Anterior cingulate cortex (tissue), 58 donors: ENCODE results near the gene WIZ.
"Not testable (repeated sequence)": the region's sequence is repeated elsewhere in the genome, so short reads cannot be mapped to it uniquely, and the experiment has no call there.

Source experiments
- DNase-seq, 58 donors: peaks; one replicate each; lab custom pipeline; 2025; lab: John Stamatoyannopoulos, UW

WIZ gene, protein sequence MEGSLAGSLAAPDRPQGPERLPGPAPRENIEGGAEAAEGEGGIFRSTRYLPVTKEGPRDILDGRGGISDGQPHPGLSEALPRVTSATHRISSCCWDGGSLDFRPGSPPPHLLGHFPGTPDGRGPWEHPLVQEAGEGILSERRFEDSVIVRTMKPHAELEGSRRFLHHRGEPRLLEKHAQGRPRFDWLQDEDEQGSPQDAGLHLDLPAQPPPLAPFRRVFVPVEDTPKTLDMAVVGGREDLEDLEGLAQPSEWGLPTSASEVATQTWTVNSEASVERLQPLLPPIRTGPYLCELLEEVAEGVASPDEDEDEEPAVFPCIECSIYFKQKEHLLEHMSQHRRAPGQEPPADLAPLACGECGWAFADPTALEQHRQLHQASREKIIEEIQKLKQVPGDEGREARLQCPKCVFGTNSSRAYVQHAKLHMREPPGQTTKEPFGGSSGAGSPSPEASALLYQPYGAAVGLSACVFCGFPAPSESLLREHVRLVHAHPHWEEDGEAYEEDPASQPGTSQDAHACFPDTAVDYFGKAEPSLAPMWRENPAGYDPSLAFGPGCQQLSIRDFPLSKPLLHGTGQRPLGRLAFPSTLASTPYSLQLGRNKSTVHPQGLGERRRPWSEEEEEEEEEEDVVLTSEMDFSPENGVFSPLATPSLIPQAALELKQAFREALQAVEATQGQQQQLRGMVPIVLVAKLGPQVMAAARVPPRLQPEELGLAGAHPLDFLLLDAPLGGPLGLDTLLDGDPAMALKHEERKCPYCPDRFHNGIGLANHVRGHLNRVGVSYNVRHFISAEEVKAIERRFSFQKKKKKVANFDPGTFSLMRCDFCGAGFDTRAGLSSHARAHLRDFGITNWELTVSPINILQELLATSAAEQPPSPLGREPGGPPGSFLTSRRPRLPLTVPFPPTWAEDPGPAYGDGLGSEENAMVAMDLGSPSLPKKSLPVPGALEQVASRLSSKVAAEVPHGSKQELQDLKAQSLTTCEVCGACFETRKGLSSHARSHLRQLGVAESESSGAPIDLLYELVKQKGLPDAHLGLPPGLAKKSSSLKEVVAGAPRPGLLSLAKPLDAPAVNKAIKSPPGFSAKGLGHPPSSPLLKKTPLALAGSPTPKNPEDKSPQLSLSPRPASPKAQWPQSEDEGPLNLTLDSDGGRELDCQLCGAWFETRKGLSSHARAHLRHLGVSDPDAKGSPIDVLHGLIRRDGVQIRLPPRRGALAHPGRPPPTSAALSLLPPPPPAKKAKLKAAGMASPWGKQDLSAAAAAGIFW (N-terminal part only)

DNA sequence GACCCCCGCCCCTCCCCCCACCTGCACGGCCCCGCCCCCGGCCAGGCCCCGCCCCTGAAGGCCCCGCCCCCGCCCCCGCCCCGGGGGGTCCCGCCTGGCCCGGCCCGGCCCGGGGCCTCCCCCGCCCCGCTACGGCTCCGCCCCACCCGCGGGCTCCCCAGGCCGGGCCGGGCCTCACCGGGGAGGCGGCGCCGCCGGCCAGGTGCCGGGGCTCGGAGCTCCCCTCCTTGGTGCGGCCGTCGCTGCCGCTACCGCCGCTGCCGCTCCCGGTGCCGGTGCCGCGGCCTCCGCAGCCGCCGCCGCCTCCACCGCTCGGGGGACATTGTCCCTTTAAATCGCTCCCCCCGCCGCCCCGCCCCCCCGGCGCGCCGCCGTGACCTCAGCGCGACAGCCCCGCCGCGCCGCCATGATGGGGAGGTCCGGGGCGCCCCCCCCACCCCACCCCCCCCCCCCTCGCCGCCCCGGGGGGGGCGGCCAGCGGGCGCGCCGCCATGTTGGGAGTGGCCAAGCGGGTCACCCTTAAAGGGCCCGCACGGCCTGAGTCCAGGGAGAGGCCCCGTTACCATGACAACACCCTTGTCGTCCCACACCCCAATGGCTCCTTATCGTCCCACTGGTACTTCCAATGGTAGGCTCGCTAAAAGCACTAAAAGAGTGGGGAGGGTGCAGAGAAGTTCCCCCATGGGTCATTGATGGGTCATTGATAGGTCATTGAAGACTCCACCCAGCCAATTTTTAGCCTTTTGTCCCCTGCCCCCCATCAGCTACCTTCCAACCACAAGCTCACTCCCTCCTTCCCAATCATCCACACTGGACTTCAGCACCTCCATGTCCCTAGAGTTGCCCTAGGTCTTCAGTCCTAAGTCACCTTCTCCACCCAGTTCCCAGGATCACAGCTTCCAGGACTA is at the start of gene WIZ:
Gene WIZ, minus strand, starts transcription at position 337 of the 908 bp plus-strand sequence. CDS start 1,649 bp downstream, outside the sequence.
- DNase-seq: peak in 56 of 58 donors; percentile 6 to 81 (median 63)

DNA sequence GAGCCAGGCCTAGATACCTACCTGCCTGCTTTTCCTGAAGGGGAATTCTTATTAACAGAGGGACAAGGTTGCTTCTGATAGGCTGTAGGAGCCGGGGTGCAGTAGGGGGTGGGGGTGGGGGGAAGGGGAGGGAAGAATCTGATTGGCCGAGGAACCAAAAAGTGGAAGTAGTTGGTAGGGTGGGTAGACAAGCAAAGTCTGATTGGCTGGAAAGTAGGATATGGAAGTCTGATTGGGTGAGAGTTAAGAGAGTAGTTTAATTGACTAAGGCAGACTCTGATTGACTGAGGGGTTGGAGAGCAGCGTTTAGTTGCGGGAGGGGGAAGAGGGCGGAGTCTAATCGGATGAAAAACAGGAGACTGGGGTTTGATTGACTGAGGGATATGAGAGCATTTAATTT is 49.2 kb upstream of the WIZ start:
- DNase-seq: no peak

DNA sequence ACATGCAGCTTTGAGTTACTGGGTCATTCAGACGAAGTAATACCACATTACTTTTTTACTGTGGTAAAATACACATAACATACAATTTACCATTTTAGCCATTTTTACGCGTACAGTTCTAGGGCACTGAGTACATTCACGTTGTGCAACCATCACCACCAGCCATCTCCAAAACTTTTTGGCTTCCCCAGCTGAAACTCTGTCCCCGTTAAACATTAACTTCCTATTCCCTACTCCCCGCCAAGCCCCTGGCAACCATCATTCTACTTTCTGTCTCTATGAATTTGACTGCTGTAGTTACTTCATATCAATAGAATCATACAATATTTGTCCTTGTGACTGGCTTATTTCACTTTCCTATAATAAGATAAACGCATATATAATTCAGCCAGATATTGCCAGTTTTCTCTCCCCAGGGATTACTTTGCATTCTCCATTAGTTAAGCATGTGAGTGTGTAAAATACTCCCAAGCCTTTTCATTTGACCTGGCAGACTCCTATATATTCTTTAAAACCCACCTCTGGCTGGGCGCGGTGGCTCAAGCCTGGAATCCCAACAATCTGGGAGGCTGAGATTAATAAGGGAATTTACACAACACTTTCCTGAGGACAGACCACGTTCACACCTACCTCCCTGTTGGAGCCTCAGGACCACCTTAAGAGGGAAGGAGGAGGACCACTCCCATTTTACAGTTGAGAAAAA is 48.6 kb upstream of the WIZ start:
- DNase-seq: no peak

DNA sequence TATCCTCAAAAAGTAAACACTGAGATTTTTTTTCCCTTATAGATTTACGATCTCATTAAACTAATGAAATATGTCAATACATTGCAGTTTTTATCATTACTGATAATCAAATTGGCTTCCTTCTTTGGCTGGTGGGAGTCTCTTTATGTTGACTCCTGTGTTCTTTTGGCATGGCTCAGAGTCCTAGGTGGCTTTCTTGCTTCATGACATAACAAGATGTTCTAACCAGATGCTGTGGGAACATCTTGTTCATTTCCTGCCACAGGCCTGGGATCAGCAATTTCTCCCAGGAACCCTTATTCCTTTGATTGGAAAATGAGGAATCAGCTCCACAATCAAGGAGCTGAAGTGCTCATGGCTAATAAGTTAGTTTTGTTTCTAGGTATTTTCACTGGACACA is 45.4 kb upstream of the WIZ start:
- no peak for DNase-seq

DNA sequence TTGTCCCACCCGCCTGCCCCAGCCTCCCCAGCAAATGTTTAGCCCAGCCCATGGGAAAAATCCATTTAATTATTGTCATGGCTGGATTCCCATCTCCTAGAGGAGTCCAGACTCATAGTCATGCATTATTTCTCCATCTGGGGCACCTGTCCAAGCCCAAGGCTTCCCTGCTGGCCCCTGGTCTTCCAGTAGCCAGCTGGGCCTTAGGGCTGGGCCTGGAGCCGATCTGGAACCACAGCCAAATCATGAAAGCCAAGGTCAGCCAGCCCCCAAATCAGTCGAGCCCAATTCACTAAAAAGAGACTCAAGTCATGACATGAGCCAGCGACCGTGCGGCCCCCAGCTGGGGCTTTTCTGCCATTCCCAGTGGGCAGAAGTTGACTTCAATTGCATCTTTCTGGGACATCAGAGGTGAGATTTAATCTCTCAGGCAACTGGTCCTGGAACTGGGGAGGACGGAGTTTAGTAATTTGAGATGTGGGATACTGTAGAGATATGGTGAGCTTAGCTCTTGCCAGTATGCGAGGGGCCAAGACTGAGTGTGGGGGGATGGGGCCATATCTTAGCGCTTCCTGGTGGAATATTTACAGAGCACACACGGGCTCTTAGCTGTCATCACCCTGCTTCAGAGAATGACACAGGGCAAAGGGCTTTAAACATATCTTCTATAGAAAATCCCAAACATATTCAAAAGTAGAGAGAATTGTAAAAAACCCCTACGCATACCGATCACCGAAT is 38.9 kb upstream of the WIZ start:
- DNase-seq: no peak

DNA sequence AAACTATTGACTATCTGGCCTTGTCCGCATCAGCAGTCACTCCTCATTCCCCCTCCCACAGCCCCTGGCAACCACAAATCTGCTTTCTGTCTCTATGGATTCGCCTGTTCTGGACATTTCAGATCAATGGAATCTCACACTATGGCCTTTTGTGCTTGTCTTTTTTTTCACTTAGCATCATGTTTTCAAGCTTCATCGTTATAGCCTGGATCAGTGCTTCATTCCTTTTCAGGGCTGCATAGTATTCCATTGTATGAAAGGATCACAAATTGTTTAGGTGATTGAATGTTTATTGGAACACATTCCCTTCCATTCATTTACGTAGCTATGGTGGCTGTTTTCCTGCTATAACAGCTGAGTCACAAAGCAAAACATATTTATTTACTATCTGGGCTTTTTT is 37.3 kb upstream of the WIZ start:
- DNase-seq: no peak

DNA sequence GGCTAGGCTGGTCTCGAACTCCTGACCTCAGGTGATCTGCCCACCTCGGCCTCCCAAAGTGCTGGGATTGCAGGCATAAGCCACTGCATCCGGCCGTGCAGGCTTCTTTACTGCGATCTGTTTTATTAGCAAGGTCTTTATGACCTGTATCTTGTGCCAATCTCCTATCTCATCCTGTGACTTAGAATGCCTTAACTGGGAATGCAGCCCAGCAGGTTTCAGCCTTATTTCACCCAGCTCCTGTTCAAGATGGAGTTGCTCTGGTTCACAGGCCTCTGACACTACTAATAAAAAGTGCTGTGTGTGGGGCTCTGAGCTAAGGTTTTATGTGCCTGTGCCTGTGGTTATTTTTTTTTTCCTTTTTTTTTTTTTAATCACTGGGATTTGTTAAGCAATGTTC is 36.0 kb upstream of the WIZ start:
- DNase-seq: not testable (repeated sequence)

DNA sequence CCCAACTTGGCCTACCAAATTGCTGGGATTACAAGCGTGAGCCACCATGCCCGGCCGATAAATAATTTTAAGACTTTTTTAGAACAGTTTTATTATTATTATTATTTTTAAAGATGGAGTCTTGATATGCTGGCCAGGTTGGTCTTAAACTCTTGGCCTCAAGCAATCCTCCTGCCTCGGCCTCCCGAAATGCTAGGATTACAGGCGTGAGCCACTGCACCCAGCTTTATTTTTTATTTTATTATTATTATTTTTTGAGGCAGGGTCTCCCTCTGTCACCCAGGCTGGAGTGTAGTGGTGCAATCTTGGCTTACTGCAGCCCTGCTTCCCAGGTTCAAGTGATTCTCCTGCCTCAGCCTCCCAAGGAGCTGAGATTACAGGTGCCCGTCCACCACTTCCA is 31.2 kb upstream of the WIZ start:
- not testable (repeated sequence) for DNase-seq

DNA sequence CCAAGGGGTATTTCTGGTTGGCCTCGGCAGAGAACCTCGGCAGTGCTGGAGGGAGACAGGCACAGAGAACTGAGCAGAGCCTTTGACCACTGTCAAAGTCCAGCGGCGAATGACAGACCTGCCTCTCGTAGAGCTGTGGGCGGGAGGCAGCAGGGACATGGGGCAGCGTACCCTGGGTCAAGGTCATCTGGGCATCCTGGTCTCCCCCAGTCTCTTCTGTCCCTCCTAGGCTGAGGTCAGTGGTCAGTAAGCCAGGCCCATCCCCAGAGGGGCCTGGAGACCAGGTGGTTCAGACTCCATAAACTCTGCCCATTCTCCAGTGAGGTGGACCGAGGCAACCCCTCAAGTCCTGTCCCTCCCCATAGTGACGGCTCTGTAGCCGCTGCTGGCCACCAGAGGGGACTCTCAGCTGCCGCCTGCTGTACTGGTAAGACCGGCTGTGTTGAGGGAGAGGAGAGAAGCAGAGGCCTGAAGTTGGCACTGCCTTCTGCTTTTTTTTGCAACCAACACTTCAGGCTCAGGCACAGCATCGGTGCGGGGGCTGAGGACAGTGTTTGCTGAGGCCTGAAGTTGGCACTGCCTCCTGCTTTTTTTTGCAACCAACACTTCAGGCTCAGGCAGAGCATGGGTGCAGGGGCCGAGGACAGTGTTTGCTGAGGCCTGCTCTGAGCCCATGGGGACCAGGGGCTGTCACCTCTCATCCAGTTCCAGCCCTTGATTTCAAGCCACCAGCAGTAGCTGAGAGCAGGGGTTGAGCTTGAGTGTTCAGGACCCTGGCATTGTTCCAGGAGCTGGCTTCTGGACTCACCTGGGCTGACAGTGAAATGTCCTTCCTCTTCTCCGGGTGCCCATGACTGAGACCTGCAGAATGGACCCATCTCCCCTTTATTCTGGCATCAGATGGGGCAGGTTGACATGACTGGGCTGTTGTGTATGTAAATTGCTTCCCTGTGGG is 29.9 kb upstream of the WIZ start, which contains the start of gene PGLYRP2:
Gene PGLYRP2, minus strand, starts transcription at position 111 of the 955 bp plus-strand sequence. CDS start 130 bp downstream, outside the sequence.
- peak in 45 of 58 donors; percentile 5 to 89 (median 34) for DNase-seq

DNA sequence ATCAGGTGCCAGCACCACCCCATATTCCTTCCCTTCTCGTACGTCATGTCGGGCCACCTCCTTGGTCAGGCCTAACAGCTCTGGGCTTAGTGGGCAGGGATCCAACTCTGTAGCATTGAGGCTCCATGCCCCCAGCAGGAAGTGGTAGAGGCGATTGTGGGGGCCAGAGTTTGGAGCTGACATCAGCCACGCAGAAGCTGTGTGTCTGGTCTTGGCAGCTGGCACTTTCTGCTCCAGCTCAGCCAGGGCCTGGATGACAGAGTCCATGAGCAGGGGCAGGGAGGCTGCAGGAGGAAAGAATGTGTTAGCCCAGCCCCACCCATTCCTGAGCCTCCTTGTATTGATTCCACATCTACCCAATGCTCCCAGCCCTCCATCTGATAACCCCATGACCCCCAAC is 26.6 kb upstream of the WIZ start:
- DNase-seq: no peak

DNA sequence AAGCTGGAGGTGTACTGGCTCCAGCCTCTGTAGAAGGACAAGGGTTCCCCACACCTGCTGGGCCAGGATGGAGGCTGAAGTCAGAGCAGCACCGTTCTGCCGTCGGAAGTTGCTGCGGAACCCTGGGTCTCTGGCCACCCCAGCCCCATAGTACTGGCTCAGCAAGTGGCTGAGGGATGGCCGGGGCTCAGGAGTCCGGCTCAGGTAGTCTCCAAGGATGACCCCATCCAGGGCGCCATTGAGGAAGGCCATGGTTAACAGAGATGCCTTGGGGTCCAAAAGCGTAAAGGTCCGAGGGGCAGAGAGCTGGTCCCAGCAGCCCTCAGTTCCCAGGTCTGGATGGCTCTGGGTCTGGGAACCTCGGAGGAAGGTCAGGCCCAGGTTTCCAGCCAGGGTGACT is 25.9 kb upstream of the WIZ start:
- DNase-seq: no peak

DNA sequence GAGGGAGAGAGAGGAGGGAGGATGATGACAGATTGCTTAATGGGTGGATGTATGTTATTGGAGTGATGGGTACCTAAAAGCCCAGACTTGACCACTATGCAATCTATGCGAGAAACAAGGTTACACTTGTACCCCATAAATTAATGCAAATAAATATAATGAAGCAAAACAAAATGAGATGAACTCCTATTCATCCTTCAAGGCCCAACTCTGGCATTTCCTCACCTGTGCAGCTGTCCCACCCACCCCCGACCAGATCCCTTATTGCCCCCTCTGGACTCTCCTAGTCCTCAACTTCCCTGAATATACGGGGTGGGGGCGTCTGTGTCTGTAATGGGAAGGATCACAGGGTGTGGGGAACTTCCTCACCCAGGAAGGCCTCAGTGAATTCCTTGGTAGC is 25.4 kb upstream of the WIZ start:
- DNase-seq: no peak

DNA sequence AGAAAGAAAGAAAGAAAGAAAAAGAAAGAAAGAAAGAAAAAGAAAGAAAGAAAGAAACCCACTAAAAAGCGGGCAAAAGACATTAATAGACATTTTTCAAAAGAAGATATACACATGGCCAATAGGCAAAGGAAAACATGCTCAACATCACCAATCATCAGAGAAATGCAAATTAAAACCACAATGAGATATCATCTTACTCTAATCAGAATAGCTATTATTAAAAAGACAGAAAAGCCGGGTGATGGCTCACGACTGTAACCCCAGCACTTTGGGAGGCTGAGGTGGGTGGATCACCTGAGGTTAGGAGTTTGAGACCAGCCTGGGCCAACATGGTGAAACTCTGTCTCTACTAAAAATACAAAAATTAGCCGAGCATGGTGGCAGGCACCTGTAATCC is 24.1 kb upstream of the WIZ start:
- not testable (repeated sequence) for DNase-seq

DNA sequence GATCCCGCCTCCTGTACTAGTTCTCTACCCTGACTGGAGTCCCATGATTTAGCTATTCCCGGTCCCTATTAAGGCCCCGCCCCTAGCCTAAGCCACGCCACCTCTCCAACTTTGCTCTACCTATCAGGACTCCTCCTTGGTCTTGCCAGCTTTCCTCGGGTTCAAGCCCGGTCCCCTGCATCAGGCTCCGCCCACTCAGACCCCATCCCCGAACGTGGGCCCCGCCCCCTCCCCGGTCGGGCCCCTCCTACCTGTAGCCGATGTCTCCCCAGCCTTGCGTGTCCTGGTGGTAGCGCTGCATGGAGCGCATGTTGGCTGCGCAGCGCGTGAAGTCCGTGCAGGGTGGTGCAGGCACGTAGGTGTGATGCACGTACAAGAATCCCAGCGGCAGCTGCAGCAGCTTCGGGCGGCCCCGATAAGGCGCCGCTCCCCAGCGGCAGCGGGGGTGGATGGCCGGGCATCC is 21.9 kb upstream of the WIZ start:
- no peak for DNase-seq

DNA sequence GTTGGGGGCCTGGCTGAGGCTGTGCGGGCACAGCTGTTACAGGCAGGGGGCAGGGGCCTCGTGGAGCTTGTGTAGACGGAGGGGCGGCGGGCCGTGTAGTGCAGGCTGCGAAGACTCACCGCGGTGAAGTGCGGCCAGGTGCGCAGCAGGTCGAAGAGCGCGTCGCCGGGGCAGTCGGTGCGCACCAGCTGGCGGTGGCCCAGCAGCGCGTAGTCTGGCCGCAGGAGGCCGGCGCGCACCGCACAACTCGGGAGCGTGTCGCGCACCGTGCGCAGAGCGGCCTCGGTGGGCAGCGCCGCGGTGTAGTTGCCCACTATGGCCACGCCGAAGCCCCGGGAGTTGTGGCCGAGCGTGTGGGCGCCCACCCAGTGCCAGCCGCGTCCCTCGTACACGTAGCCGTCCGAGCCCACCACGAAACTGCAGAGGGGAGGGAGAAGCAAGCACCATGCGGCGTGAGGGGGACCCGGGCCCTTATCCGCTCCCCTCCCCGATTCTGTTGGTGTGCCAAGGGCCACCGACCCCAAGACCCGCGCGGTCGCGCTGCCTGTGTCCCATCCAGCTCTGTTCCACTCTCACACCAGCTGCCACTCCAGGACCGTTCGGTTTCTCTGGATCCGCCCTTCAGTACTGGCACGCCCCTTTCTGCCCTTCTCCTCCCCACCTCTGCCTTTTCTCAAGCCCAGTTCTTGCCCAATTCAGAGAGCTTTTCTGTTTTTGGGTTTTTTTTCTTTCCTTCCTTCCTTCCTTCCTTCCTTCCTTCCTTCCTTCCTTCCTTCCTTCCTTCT is 19.9 kb upstream of the WIZ start:
- DNase-seq: no peak
